HepG2 (cell line): ENCODE results near the gene PTGER4. TPM values are rescaled to one million over a fixed set of nuclear protein-coding genes. Genes with fewer than 3 reads are reported as not detected.

Experiments used
- ATAC-seq: fragments of 200-7000 bp; cut with Tn5 transposase; 3 replicates; pipeline ENCODE4 v1.9.1; 2020; ENCODE audit warnings: mild to moderate bottlenecking, moderate library complexity
- BruUV-seq: library from RNA; stranded (reverse); fragments of 400-500 nt; replicated peaks from 2 replicates; lab custom pipeline; 2021; lab: Mats Ljungman, UMichigan
- CTCF ChIA-PET: fragments of 300-600 bp; formaldehyde crosslinking; extraction: SDS; loops from one replicate; lab custom pipeline; 2021; ENCODE audit warnings: low total read pairs, inconsistent platforms, low intra/inter-chr PET ratio; lab: Yijun Ruan, JAX
- POLR2A ChIA-PET: fragments of 350-600 bp; sonication (Branson Sonifier 250); formaldehyde crosslinking; loops from one replicate; lab custom pipeline; 2020; ENCODE audit warnings: antibody characterized with exemption, inconsistent platforms; lab: Yijun Ruan, JAX
- DNase-seq: peaks from one replicate; pipeline ENCODE4 v3.0.0-alpha.2; 2015; ENCODE audit warnings: low spot score
- FAIRE-seq: peaks from 3 replicates; lab custom pipeline; 2011; peaks lifted over from hg19 to GRCh38; lab: Jason Lieb, UNC
- H2AFZ ChIP-seq: one replicate; pipeline ENCODE4 v1.6.1; 2011; ENCODE audit warnings: low read length, inconsistent platforms
- H3K27ac ChIP-seq: fragments of 300-600 bp; 3 replicates; pipeline ENCODE4 v1.8.0; 2011; ENCODE audit warnings: mixed run types, mild to moderate bottlenecking, mixed read lengths, low read length, inconsistent platforms; ENCODE audit not compliant: insufficient read depth; ENCODE audit errors: extremely low read length
- H3K27me3 ChIP-seq, 2 experiments: fragments of 200-600 bp in 1 of 2; 2 replicates in 1 of 2; 3 replicates in 1 of 2; pipeline versions ENCODE4 v1.6.0 to v1.8.0; 2011; ENCODE audit warnings: low read length in 2 of 2, mild to moderate bottlenecking in 2 of 2, moderate library complexity in 2 of 2, inconsistent platforms in 1 of 2; ENCODE audit not compliant: insufficient read depth in 2 of 2, control insufficient read depth in 1 of 2
- H3K36me3 ChIP-seq, 2 experiments: fragments of 200-600 bp in 1 of 2; replicated peaks in 1 of 2; 2 replicates in 1 of 2; 3 replicates in 1 of 2; pipeline versions ENCODE4 v1.5.1 to v1.8.0; 2011; ENCODE audit warnings: low read length in 2 of 2, inconsistent platforms in 1 of 2; ENCODE audit not compliant: insufficient read depth in 2 of 2, control insufficient read depth in 1 of 2
- H3K4me1 ChIP-seq: 2 replicates; pipeline ENCODE4 v1.5.1; 2012; ENCODE audit warnings: low read length, inconsistent platforms; ENCODE audit not compliant: insufficient read depth
- H3K4me2 ChIP-seq: 2 replicates; pipeline ENCODE4 v1.6.0; 2011; ENCODE audit warnings: low read depth, low read length, inconsistent platforms
- H3K4me3 ChIP-seq, 3 experiments: fragments of 200-600 bp in 1 of 3; sonication (generic), shearing (Covaris generic) in 1 of 3; replicated peaks in 1 of 3; 2 replicates each; pipeline ENCODE4 v1.5.1; 2011 to 2016; ENCODE audit warnings: low read length in 3 of 3, inconsistent platforms in 2 of 3, low read depth in 2 of 3, mild to moderate bottlenecking in 2 of 3, control low read depth in 1 of 3, mixed read lengths in 1 of 3; ENCODE audit not compliant: insufficient read depth in 1 of 3
- H3K79me2 ChIP-seq: one replicate; pipeline ENCODE4 v1.6.1; 2011; ENCODE audit warnings: low read length, inconsistent platforms; ENCODE audit not compliant: insufficient read depth
- H3K9ac ChIP-seq: 2 replicates; pipeline ENCODE4 v1.6.0; 2011; ENCODE audit warnings: mild to moderate bottlenecking, low read depth, low read length, inconsistent platforms; ENCODE audit not compliant: insufficient read depth
- H3K9me3 ChIP-seq: 2 replicates; pipeline ENCODE4 v1.5.1; 2012; ENCODE audit warnings: mild to moderate bottlenecking, low read length
- H4K20me1 ChIP-seq: 2 replicates; pipeline ENCODE4 v1.6.0; 2011; ENCODE audit warnings: inconsistent platforms, mild to moderate bottlenecking, low read length, moderate library complexity; ENCODE audit not compliant: insufficient read depth
- CBX2 ChIP-seq, 2 experiments: fragments of 200-600 bp in 1 of 2; sonication (generic); formaldehyde crosslinking in 1 of 2; IDR thresholded peaks; 2 replicates each; pipeline versions ENCODE4 v1.7.0 to v1.8.1; 2018 to 2022; ENCODE audit warnings: low read depth in 2 of 2, low read length in 1 of 2, mild to moderate bottlenecking in 1 of 2, missing genetic modification reagents in 1 of 2
- CEBPG ChIP-seq: IDR thresholded peaks from 2 replicates; pipeline ENCODE4 v1.6.1; 2016
- FOSL2 ChIP-seq: sonication (generic); formaldehyde crosslinking; IDR thresholded peaks from 2 replicates; pipeline ENCODE4 v1.4.0; 2020; ENCODE audit warnings: missing genetic modification reagents
- HNF4A ChIP-seq: sonication (generic); formaldehyde crosslinking; IDR thresholded peaks from 2 replicates; pipeline ENCODE4 v1.4.0; 2020; ENCODE audit warnings: missing genetic modification reagents
- MEF2D ChIP-seq: sonication (generic); formaldehyde crosslinking; IDR thresholded peaks from 2 replicates; pipeline ENCODE4 v1.5.1; 2020; ENCODE audit warnings: mild to moderate bottlenecking, missing genetic modification reagents
- MXD4 ChIP-seq: IDR thresholded peaks from 2 replicates; pipeline ENCODE4 v1.6.1; 2016; ENCODE audit warnings: mild to moderate bottlenecking, missing biosample characterization, missing genetic modification reagents
- NONO ChIP-seq, 2 experiments: fragments of 450-650 bp in 1 of 2; sonication (generic) in 1 of 2; formaldehyde crosslinking in 1 of 2; IDR thresholded peaks in 1 of 2; conservative IDR thresholded peaks in 1 of 2; 2 replicates each; pipeline versions ENCODE4 v1.6.1 to v1.8.0; 2017 to 2022; ENCODE audit warnings: mild to moderate bottlenecking in 1 of 2, missing genetic modification reagents in 1 of 2, moderate library complexity in 1 of 2
- SOX5 ChIP-seq: IDR thresholded peaks from 2 replicates; pipeline ENCODE4 v1.6.1; 2016; ENCODE audit warnings: borderline replicate concordance
- ZKSCAN8 ChIP-seq: IDR thresholded peaks from 2 replicates; pipeline ENCODE4 v1.6.1; 2016; ENCODE audit warnings: borderline replicate concordance, missing genetic modification reagents, missing compliant biosample characterization
- ZMYM2 ChIP-seq: sonication (generic); formaldehyde crosslinking; IDR thresholded peaks from 2 replicates; pipeline ENCODE4 v1.8.0; 2022; ENCODE audit warnings: mild to moderate bottlenecking, missing genetic modification reagents
- ZNF577 ChIP-seq: sonication (generic); formaldehyde crosslinking; IDR thresholded peaks from 2 replicates; pipeline ENCODE4 v1.4.0; 2020; ENCODE audit warnings: mild to moderate bottlenecking, low read depth, missing genetic modification reagents, borderline replicate concordance
- WGBS: methylation state at CpG from one replicate; pipeline ENCODE4 v1.1.6; 2017; ENCODE audit warnings: low lambda C conversion rate; 5-methylcytosine and 5-hydroxymethylcytosine counted together
- in situ Hi-C: cut with HindIII; loops from 2 replicates; pipeline ENCODE4 v1.10.0; 2017; ENCODE audit warnings: low pct_unique_long_range_greater_than_20kb; ENCODE audit not compliant: extremely low pct_ligation_motif_present
- intact Hi-C: fragments of 100-400 bp; cut with micrococcal nuclease; formaldehyde crosslinking; loops from one replicate; pipeline ENCODE4 v1.10.0; 2022; ENCODE audit not compliant: unreplicated experiment
- polyA plus RNA-seq, 8 experiments: library from polyadenylated mRNA; depleted of rRNA in 3 of 8; stranded (reverse) in 7 of 8; unstranded in 1 of 8; fragments of >200 nt; fragmentation: Illumina TruSeq in 4 of 8; extraction: Trizol in 4 of 8; gene quantifications; 2 replicates each; pipeline versions ENCODE4 v1.2.1 to v1.2.3, GENCODE V29; 2011 to 2016; ENCODE audit warnings: low read depth in 4 of 8, missing spikeins in 1 of 8, mixed read lengths in 1 of 8; ENCODE audit not compliant: insufficient read depth in 1 of 8
- total RNA-seq, 5 experiments: library from RNA; depleted of rRNA; stranded (reverse); fragments of >200 nt; fragmentation: Illumina TruSeq; extraction: Trizol; gene quantifications; 2 replicates each; pipeline ENCODE4 v1.2.3, GENCODE V29; 2016; ENCODE audit warnings: low read depth in 1 of 5
- TF ChIP-seq, protein P1 (sequence below): sonication (generic); formaldehyde crosslinking; IDR thresholded peaks from 2 replicates; pipeline ENCODE4 v1.5.1; 2020; ENCODE audit warnings: mild to moderate bottlenecking, missing genetic modification reagents, moderate library complexity
- TF ChIP-seq, protein P2 (sequence below): sonication (generic); formaldehyde crosslinking; IDR thresholded peaks from 2 replicates; pipeline ENCODE4 v1.5.0; 2020; ENCODE audit warnings: mild to moderate bottlenecking, missing genetic modification reagents

PTGER4 gene
- total and polyA plus RNA-seq, 2 of the 13 experiments (the other 11 are each of a cell fraction or from before 2014, with no cell fraction given): 0.01 to 0.11 TPM

DNA sequence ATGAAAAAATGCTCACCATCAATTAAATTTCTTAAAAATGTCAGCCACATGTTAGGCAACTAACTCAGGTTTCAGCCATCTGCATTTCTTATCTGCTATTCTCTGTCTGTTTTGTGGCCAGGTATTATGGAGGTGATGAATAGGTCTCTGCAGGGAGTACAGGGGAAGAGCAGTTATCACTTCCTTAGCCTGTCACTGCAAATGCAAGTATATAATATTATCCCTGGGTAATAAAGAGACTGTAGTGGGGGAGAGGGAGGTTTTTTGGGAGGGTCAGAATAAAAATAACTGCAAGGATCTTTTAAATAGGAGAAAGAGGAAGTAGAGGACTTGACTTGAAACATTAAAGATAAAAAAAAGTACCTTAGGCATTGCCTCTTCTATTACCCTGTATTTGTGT is 49.6 kb upstream of the PTGER4 start:
- no peak overlapping the region for H2AFZ ChIP-seq
- no peak overlapping the region for H3K4me3 ChIP-seq
- H3K9ac ChIP-seq: no peak overlapping the region
- TF ChIP-seq, protein P1, sequence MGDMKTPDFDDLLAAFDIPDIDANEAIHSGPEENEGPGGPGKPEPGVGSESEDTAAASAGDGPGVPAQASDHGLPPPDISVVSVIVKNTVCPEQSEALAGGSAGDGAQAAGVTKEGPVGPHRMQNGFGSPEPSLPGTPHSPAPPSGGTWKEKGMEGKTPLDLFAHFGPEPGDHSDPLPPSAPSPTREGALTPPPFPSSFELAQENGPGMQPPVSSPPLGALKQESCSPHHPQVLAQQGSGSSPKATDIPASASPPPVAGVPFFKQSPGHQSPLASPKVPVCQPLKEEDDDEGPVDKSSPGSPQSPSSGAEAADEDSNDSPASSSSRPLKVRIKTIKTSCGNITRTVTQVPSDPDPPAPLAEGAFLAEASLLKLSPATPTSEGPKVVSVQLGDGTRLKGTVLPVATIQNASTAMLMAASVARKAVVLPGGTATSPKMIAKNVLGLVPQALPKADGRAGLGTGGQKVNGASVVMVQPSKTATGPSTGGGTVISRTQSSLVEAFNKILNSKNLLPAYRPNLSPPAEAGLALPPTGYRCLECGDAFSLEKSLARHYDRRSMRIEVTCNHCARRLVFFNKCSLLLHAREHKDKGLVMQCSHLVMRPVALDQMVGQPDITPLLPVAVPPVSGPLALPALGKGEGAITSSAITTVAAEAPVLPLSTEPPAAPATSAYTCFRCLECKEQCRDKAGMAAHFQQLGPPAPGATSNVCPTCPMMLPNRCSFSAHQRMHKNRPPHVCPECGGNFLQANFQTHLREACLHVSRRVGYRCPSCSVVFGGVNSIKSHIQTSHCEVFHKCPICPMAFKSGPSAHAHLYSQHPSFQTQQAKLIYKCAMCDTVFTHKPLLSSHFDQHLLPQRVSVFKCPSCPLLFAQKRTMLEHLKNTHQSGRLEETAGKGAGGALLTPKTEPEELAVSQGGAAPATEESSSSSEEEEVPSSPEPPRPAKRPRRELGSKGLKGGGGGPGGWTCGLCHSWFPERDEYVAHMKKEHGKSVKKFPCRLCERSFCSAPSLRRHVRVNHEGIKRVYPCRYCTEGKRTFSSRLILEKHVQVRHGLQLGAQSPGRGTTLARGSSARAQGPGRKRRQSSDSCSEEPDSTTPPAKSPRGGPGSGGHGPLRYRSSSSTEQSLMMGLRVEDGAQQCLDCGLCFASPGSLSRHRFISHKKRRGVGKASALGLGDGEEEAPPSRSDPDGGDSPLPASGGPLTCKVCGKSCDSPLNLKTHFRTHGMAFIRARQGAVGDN: no peak
- TF ChIP-seq MXD4 (CRISPR knock-in tag): no peak
- no peak for TF ChIP-seq SOX5 (CRISPR knock-in tag)
- TF ChIP-seq, all 625 proteins: peak for 0
- Histone ChIP-seq H3K9me3 (no peaks in the 10 kb centered on the region), H3K4me1 (no peaks in the 10 kb centered on the region), H3K27me3 (no peaks in the 10 kb centered on the region), H3K4me2 (no peak overlapping the region), H4K20me1 (no peaks in the 10 kb centered on the region), H3K79me2 (no peaks in the 10 kb centered on the region), H3K36me3 (no peaks in the 10 kb centered on the region), H3K27ac (no peak overlapping the region)
- POLR2A ChIA-PET: no interaction called here
- DNase-seq: no peak
- BruUV-seq: no TSS peak
- in situ Hi-C loops: no loop called here
- intact Hi-C loops: no loop called here
- CTCF ChIA-PET: no interaction called here
- no peak for ATAC-seq
- no peak for FAIRE-seq

DNA sequence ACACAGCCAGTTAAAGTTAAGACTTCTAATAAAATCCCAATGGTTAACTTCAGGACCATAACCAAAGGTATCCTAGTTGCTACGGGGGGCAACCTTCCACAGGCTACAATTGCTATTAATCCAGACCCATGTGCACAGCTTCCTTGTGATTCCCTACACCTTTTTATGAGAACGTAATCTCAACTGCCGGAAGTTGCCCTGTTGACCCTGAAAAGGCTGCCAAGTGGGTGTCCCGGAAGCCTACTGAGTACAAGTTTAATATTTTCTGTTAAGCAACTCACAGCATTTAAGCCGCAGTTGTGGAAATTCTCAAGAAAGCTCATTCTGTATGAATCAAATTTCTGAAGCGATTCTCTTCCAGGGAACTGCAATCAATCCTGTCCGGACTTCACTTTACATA is 48.5 kb upstream of the PTGER4 start:
- in situ Hi-C loops: no loop called here
- ATAC-seq: no peak
- TF ChIP-seq ZKSCAN8 (CRISPR knock-in tag) (no peak), NONO (IDR thresholded peaks at IDR 0.05) (no peak), NONO (CRISPR knock-in tag; conservative IDR thresholded peaks at IDR 0.05) (no peak), CBX2 (IDR thresholded peaks at IDR 0.05; ENCODE audit: low read depth, low read length) (no peak), CBX2 (CRISPR knock-in tag; IDR thresholded peaks at IDR 0.05; ENCODE audit: low read depth) (no peak), ZMYM2 (CRISPR knock-in tag) (no peak), FOSL2 (no peak), CEBPG (CRISPR knock-in tag) (no peak), ZNF577 (CRISPR knock-in tag) (no peak), HNF4A (CRISPR knock-in tag) (no peak), MEF2D (CRISPR knock-in tag) (no peak)
- TF ChIP-seq, protein P2, sequence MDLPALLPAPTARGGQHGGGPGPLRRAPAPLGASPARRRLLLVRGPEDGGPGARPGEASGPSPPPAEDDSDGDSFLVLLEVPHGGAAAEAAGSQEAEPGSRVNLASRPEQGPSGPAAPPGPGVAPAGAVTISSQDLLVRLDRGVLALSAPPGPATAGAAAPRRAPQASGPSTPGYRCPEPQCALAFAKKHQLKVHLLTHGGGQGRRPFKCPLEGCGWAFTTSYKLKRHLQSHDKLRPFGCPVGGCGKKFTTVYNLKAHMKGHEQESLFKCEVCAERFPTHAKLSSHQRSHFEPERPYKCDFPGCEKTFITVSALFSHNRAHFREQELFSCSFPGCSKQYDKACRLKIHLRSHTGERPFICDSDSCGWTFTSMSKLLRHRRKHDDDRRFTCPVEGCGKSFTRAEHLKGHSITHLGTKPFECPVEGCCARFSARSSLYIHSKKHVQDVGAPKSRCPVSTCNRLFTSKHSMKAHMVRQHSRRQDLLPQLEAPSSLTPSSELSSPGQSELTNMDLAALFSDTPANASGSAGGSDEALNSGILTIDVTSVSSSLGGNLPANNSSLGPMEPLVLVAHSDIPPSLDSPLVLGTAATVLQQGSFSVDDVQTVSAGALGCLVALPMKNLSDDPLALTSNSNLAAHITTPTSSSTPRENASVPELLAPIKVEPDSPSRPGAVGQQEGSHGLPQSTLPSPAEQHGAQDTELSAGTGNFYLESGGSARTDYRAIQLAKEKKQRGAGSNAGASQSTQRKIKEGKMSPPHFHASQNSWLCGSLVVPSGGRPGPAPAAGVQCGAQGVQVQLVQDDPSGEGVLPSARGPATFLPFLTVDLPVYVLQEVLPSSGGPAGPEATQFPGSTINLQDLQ (CRISPR knock-in tag): no peak

More for the DNA sequence above, 48.5 kb upstream of the PTGER4 start:
- Histone ChIP-seq H3K9me3 (no peaks in the 10 kb centered on the region), H3K9ac (no peak overlapping the region), H2AFZ (no peak overlapping the region), H3K27me3 (no peaks in the 10 kb centered on the region), H3K36me3 (no peaks in the 10 kb centered on the region), H3K27ac (no peak overlapping the region), H3K79me2 (no peaks in the 10 kb centered on the region), H3K4me3 (no peak overlapping the region), H3K4me1 (no peaks in the 10 kb centered on the region), H4K20me1 (no peaks in the 10 kb centered on the region), H3K4me2 (no peak overlapping the region)
- 43% methylated on average over 7 of the region's 7 CpGs for WGBS
- FAIRE-seq (no peak), DNase-seq (no peak)
- CTCF ChIA-PET: no interaction called here
- BruUV-seq: no TSS peak
- intact Hi-C loops: no loop called here
- POLR2A ChIA-PET: no interaction called here
